Activated B cell treated with CpG ODN at 0.5 μM for 24 hours (primary cell): Measurements from ENCODE around the gene NAA25. TPM values are rescaled to one million over a fixed set of nuclear protein-coding genes. Genes with fewer than 3 reads are reported as not detected.

ENCODE experiments used
- ATAC-seq: fragments of 200-7000 bp; cut with Tn5 transposase; one replicate; pipeline ENCODE4 v1.10.0; 2021; ENCODE audit warnings: low read depth, mild to moderate bottlenecking, moderate library complexity
- CTCF ChIA-PET: fragments of 350-600 bp; sonication (Branson Sonifier 250); formaldehyde crosslinking; loops from one replicate; lab custom pipeline; 2021; ENCODE audit warnings: antibody characterized with exemption; lab: Charles Lee
- POLR2A ChIA-PET: fragments of 350-600 bp; sonication (Branson Sonifier 250); formaldehyde crosslinking; loops from one replicate; lab custom pipeline; 2021; ENCODE audit warnings: antibody characterized with exemption; lab: Charles Lee
- DNase-seq: peaks from one replicate; pipeline ENCODE4 v3.0.0; 2022
- H3K27ac Mint-ChIP-seq: one replicate; pipeline ENCODE4 v1.8.0; 2020; ENCODE audit warnings: mixed read lengths
- H3K27me3 Mint-ChIP-seq: one replicate; pipeline ENCODE4 v1.8.0; 2021; ENCODE audit warnings: mixed read lengths
- H3K36me3 Mint-ChIP-seq: one replicate; pipeline ENCODE4 v1.8.0; 2021; ENCODE audit warnings: low read depth, mixed read lengths
- H3K4me1 Mint-ChIP-seq: one replicate; pipeline ENCODE4 v1.8.0; 2021; ENCODE audit warnings: mixed read lengths
- H3K4me3 Mint-ChIP-seq: one replicate; pipeline ENCODE4 v1.8.0; 2020; ENCODE audit warnings: mild to moderate bottlenecking, mixed read lengths
- H3K9me3 Mint-ChIP-seq: one replicate; pipeline ENCODE4 v1.8.0; 2020; ENCODE audit warnings: mixed read lengths
- intact Hi-C: fragments of 100-400 bp; cut with micrococcal nuclease; formaldehyde crosslinking; loops from one replicate; pipeline ENCODE4 v1.15.1; 2024
- total RNA-seq: library from RNA; stranded (reverse); gene quantifications from 2 replicates; pipeline ENCODE4 v1.2.3, GENCODE V29; 2022
- TF ChIP-seq, protein P1 (sequence below): fragments of 200-600 bp; IDR thresholded peaks from one replicate; pipeline ENCODE4 v1.8.0; 2022; ENCODE audit warnings: antibody characterized with exemption, mild to moderate bottlenecking

The NAA25 gene
- total RNA-seq, 1 donor from 2014 or later = 52.7 TPM

DNA sequence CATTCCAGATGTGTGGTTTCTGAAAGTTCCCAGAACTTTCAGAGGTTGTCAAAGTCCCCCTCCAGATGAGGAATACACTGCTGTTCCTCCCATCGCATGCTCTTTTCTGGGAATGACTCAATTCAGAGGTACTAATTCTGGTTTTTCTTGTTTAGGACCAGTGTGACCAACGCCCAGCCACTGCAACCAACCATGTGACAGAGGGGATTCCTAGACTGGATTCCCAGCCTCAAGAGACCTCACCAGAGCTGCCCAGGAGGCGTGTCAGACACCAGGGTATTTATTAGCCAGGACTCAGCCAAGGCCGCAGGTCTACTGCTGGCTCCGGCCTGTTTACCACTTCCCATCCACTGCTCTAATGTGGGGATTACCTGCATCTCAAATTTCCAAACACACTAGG, 41.0 kb upstream of the NAA25 start:
- CTCF ChIA-PET = no interaction called here

DNA sequence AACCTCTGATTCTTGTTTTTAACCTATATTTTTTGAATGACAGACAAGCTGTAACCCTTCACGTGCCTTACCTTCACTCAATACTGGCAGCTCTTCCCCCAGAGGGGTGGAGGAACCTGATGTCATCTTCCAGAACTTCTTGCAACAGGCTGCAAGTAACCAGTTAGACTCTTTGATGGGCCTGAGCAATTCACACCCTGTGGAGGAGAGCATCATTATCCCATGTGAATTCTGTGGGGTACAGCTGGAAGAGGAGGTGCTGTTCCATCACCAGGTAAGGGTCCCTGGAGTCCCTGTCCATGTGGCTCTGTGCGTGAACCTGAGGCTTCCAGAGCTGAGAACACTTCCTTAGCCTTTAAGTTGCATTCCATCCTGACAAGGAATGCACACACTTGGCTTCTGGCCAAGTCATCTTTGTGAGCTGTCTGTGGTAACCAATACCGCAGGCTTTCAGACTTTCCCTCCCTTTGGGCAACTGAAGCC, 39.5 kb upstream of the NAA25 start:
- H3K4me3 Mint-ChIP-seq = no peak overlapping the region
- ATAC-seq = no peak
- ChIA-PET POLR2A (interaction anchor here (1.3 kb wide), 1 partner anchor 23 kb away, joined by 5 read pairs; the partner anchor contains the start of gene TRAFD1), CTCF (interaction anchor here (1.8 kb wide), 1 partner anchor 50 kb away, joined by 4 read pairs; no protein-coding TSS in a partner anchor)
- no peak overlapping the region for H3K27ac Mint-ChIP-seq
- intact Hi-C loops = loop anchor here (5.0 kb wide), 1 partner anchor 41 kb away; the partner anchor contains the start of gene NAA25
- peaks cover 87% of the 10 kb centered on the region for H3K36me3 Mint-ChIP-seq
- H3K4me1 Mint-ChIP-seq = peaks cover 31% of the 10 kb centered on the region
- H3K9me3 Mint-ChIP-seq = no peaks in the 10 kb centered on the region
- no peak for DNase-seq
- H3K27me3 Mint-ChIP-seq = no peaks in the 10 kb centered on the region
- TF ChIP-seq, protein P1, sequence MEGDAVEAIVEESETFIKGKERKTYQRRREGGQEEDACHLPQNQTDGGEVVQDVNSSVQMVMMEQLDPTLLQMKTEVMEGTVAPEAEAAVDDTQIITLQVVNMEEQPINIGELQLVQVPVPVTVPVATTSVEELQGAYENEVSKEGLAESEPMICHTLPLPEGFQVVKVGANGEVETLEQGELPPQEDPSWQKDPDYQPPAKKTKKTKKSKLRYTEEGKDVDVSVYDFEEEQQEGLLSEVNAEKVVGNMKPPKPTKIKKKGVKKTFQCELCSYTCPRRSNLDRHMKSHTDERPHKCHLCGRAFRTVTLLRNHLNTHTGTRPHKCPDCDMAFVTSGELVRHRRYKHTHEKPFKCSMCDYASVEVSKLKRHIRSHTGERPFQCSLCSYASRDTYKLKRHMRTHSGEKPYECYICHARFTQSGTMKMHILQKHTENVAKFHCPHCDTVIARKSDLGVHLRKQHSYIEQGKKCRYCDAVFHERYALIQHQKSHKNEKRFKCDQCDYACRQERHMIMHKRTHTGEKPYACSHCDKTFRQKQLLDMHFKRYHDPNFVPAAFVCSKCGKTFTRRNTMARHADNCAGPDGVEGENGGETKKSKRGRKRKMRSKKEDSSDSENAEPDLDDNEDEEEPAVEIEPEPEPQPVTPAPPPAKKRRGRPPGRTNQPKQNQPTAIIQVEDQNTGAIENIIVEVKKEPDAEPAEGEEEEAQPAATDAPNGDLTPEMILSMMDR = no peak

More for the DNA sequence above, 41.0 kb upstream of the NAA25 start:
- TF ChIP-seq, protein P1 = no peak
- H3K27me3 Mint-ChIP-seq = no peaks in the 10 kb centered on the region
- no peak for ATAC-seq
- POLR2A ChIA-PET = interaction anchor here (0.7 kb wide), 1 partner anchor 435 kb away, joined by 3 read pairs; no protein-coding TSS in a partner anchor
- intact Hi-C loops = loop anchor here (5.0 kb wide), 1 partner anchor 42 kb away; the partner anchor contains the start of gene NAA25
- no peak for DNase-seq
- no peaks in the 10 kb centered on the region for H3K9me3 Mint-ChIP-seq
- H3K27ac Mint-ChIP-seq = no peak overlapping the region
- H3K36me3 Mint-ChIP-seq = peaks cover 89% of the 10 kb centered on the region
- H3K4me3 Mint-ChIP-seq = no peak overlapping the region
- H3K4me1 Mint-ChIP-seq = peaks cover 30% of the 10 kb centered on the region

DNA sequence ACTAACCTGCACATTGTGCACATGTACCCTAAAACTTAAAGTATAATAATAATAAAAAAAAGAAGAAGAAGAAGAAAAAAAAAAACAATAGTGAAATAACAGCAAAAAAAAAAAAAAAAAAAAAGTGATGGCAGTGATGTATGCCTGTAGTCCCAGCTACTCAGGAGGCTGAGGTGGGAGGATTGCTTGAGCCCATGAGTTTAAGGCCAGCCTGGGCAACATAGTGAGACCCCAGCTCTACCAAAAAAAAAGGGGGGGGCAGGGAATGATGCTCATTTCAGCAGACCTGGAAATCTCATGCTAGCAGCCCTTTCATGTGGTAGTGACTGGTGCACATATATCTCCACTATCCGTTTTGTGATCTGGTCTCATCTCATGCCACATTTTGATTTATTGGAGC, 37.5 kb upstream of the NAA25 start:
- ChIA-PET POLR2A (interaction anchor here (0.6 to 1.4 kb wide), 5 partner anchors 14 to 136 kb away, joined by 3 to 7 read pairs (median 3); partner anchors contain the start of gene TRAFD1), CTCF (no interaction called here)
- ATAC-seq (no peak), DNase-seq (no peak)
- H3K4me3 Mint-ChIP-seq = no peak overlapping the region
- no peaks in the 10 kb centered on the region for H3K9me3 Mint-ChIP-seq
- peaks cover 85% of the 10 kb centered on the region for H3K36me3 Mint-ChIP-seq
- H3K27ac Mint-ChIP-seq = no peak overlapping the region
- no peaks in the 10 kb centered on the region for H3K27me3 Mint-ChIP-seq
- peaks cover 26% of the 10 kb centered on the region for H3K4me1 Mint-ChIP-seq
- intact Hi-C loops = loop anchor here (5.0 kb wide), 1 partner anchor 39 kb away; the partner anchor contains the start of gene NAA25
- TF ChIP-seq, protein P1 = no peak

DNA sequence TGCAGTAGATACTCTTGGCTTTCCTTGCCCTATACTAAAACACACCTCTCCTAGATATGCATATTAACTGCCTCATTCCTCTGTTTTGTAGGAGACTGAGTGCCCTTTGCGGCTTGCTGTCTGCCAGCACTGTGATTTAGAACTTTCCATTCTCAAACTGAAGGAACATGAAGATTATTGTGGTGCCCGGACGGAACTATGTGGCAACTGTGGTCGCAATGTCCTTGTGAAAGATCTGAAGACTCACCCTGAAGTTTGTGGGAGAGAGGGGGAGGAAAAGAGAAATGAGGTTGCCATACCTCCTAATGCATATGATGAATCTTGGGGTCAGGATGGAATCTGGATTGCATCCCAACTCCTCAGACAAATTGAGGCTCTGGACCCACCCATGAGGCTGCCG, 32.1 kb upstream of the NAA25 start:
- TF ChIP-seq, protein P1 = no peak
- Mint-ChIP-seq H3K36me3 (peaks cover 67% of the 10 kb centered on the region), H3K4me1 (peaks cover 12% of the 10 kb centered on the region), H3K9me3 (no peaks in the 10 kb centered on the region), H3K27ac (no peak overlapping the region), H3K4me3 (no peak overlapping the region), H3K27me3 (no peaks in the 10 kb centered on the region)
- no peak for DNase-seq
- POLR2A ChIA-PET = interaction anchor here (0.6 to 1.0 kb wide), 3 partner anchors 10 to 252 kb away, joined by 4 to 6 read pairs (median 4); no protein-coding TSS in a partner anchor
- intact Hi-C loops = no loop called here
- CTCF ChIA-PET = no interaction called here
- no peak for ATAC-seq

DNA sequence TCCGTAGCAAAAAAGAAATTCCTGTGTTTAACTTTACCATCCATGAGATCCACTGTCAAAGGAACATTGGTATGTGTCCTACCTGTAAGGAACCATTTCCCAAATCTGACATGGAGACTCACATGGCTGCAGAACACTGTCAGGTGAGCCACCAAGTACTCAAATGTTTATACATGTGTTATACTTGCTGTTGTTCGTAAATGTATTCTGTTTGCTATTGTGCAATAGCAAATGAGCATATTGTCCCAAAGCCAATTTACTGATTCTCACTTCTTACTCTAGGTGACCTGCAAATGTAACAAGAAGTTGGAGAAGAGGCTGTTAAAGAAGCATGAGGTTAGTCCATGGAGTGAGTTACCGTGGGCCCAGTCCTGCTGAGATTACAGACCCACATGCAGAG, 26.1 kb upstream of the NAA25 start:
- intact Hi-C loops = no loop called here
- H3K4me1 Mint-ChIP-seq = peaks cover 29% of the 10 kb centered on the region

More for the DNA sequence above, 26.1 kb upstream of the NAA25 start:
- no peaks in the 10 kb centered on the region for H3K9me3 Mint-ChIP-seq
- TF ChIP-seq, protein P1 = no peak
- H3K27ac Mint-ChIP-seq = no peak overlapping the region
- H3K4me3 Mint-ChIP-seq = no peak overlapping the region
- no peak for ATAC-seq
- DNase-seq = no peak
- CTCF ChIA-PET = no interaction called here
- H3K36me3 Mint-ChIP-seq = peaks cover 45% of the 10 kb centered on the region
- no peaks in the 10 kb centered on the region for H3K27me3 Mint-ChIP-seq
- POLR2A ChIA-PET = no interaction called here
